HFFc6 (cell line): ENCODE data around the gene EIF4E3. TPM values are rescaled to one million over a fixed set of nuclear protein-coding genes. Genes with fewer than 3 reads are reported as not detected.

Source experiments
- DNase-seq: peaks from one replicate; pipeline ENCODE4 v3.0.0-alpha.2; 2018
- H3K27ac Mint-ChIP-seq: 2 replicates; pipeline ENCODE4 v1.8.0; 2020; ENCODE audit warnings: mild to moderate bottlenecking, mixed read lengths
- H3K27me3 Mint-ChIP-seq: 2 replicates; pipeline ENCODE4 v1.8.0; 2021; ENCODE audit warnings: mild to moderate bottlenecking, moderate library complexity, mixed read lengths; ENCODE audit not compliant: insufficient read depth
- H3K36me3 Mint-ChIP-seq: 2 replicates; pipeline ENCODE4 v1.8.0; 2021; ENCODE audit warnings: low read depth, mixed read lengths
- H3K4me1 Mint-ChIP-seq: 2 replicates; pipeline ENCODE4 v1.8.0; 2020; ENCODE audit warnings: low read depth, mixed read lengths
- H3K4me3 Mint-ChIP-seq: 2 replicates; pipeline ENCODE4 v1.8.0; 2020; ENCODE audit warnings: mild to moderate bottlenecking, moderate library complexity, mixed read lengths
- H3K9me3 Mint-ChIP-seq: 2 replicates; pipeline ENCODE4 v1.8.0; 2020; ENCODE audit warnings: mild to moderate bottlenecking, mixed read lengths
- CTCF ChIP-seq: fragments of 200-600 bp; sonication (generic); IDR thresholded peaks from 2 replicates; pipeline ENCODE4 v1.5.0; 2021; ENCODE audit warnings: antibody characterized with exemption, mild to moderate bottlenecking
- total RNA-seq, 6 experiments: library from RNA; stranded (reverse); fragmentation: NEBNext Ultra II Directional; extraction: Animal tissue kit (Norgen Biotek cat#: 25700); gene quantifications; 2 replicates in 1 of 6; 3 replicates in 5 of 6; pipeline ENCODE4 v1.2.3, GENCODE V29; 2021

EIF4E3 gene
- total RNA-seq, 6 experiments from 2014 or later: 0.65 to 1.1 (median 0.94) TPM

GRCh38 chr3:71722693-71723092 lies 2.5 kb downstream of the EIF4E3 start:
- no peak for DNase-seq
- H3K4me3 Mint-ChIP-seq: no peak overlapping the region
- no peaks in the 10 kb centered on the region for H3K36me3 Mint-ChIP-seq
- H3K27ac Mint-ChIP-seq: no peak overlapping the region
- peaks cover 7% of the 10 kb centered on the region; the same call in 1 of the 2 replicates for H3K4me1 Mint-ChIP-seq
- H3K9me3 Mint-ChIP-seq: no peaks in the 10 kb centered on the region
- no peak for TF ChIP-seq CTCF
- H3K27me3 Mint-ChIP-seq: peaks cover 41% of the 10 kb centered on the region

GRCh38 chr3:71721651-71722157 lies 3.5 kb downstream of the EIF4E3 start:
- no peak for TF ChIP-seq CTCF
- H3K36me3 Mint-ChIP-seq: no peaks in the 10 kb centered on the region
- H3K27me3 Mint-ChIP-seq: peaks cover 43% of the 10 kb centered on the region
- no peak overlapping the region for H3K27ac Mint-ChIP-seq
- no peaks in the 10 kb centered on the region for H3K9me3 Mint-ChIP-seq
- H3K4me1 Mint-ChIP-seq: peaks cover 7% of the 10 kb centered on the region; the same call in 1 of the 2 replicates
- no peak for DNase-seq
- no peak overlapping the region for H3K4me3 Mint-ChIP-seq

- Mint-ChIP-seq H3K4me3 (no peak overlapping the region), H3K27me3 (peaks cover 43% of the 10 kb centered on the region)
These were observed 4.2 kb downstream of the EIF4E3 start for GRCh38 chr3:71721002-71721401.

GRCh38 chr3:71718072-71718471 lies 7.1 kb downstream of the EIF4E3 start:
- Mint-ChIP-seq H3K27ac (no peak overlapping the region), H3K27me3 (peaks cover 49% of the 10 kb centered on the region), H3K36me3 (no peaks in the 10 kb centered on the region), H3K4me1 (no peaks in the 10 kb centered on the region), H3K4me3 (no peak overlapping the region), H3K9me3 (no peaks in the 10 kb centered on the region)
- no peak for DNase-seq
- no peak for TF ChIP-seq CTCF

More at GRCh38 chr3:71721002-71721401, 4.2 kb downstream of the EIF4E3 start:
- Mint-ChIP-seq H3K9me3 (no peaks in the 10 kb centered on the region), H3K36me3 (no peaks in the 10 kb centered on the region), H3K27ac (no peak overlapping the region), H3K4me1 (peaks cover 7% of the 10 kb centered on the region; the same call in 1 of the 2 replicates)
- TF ChIP-seq CTCF: no peak
- no peak for DNase-seq

GRCh38 chr3:71714595-71714994 lies 10.6 kb downstream of the EIF4E3 start:
- TF ChIP-seq CTCF: no peak
- DNase-seq: no peak
- Mint-ChIP-seq H3K4me3 (no peak overlapping the region), H3K27me3 (peaks cover 28% of the 10 kb centered on the region), H3K27ac (no peak overlapping the region), H3K36me3 (no peaks in the 10 kb centered on the region), H3K9me3 (no peaks in the 10 kb centered on the region), H3K4me1 (no peaks in the 10 kb centered on the region)

GRCh38 chr3:71713041-71713440 lies 12.2 kb downstream of the EIF4E3 start:
- Mint-ChIP-seq H3K4me1 (no peaks in the 10 kb centered on the region), H3K36me3 (no peaks in the 10 kb centered on the region), H3K27me3 (peaks cover 24% of the 10 kb centered on the region), H3K9me3 (no peaks in the 10 kb centered on the region), H3K4me3 (no peak overlapping the region), H3K27ac (no peak overlapping the region)
- TF ChIP-seq CTCF: no peak
- DNase-seq: no peak
